ENCODE measurements around the gene TBC1D3I.
"Not testable (repeated sequence)": the region's sequence is repeated elsewhere in the genome, so short reads cannot be mapped to it uniquely, and the experiment has no call there.

The TBC1D3I gene

GRCh38 chr17:36211484-36212271 lies 52.7 kb downstream of the TBC1D3I start:
- H3K4me3 ChIP-seq (replicated peaks; ENCODE audit: insufficient read depth, low read length) = not testable (repeated sequence)

DNA sequence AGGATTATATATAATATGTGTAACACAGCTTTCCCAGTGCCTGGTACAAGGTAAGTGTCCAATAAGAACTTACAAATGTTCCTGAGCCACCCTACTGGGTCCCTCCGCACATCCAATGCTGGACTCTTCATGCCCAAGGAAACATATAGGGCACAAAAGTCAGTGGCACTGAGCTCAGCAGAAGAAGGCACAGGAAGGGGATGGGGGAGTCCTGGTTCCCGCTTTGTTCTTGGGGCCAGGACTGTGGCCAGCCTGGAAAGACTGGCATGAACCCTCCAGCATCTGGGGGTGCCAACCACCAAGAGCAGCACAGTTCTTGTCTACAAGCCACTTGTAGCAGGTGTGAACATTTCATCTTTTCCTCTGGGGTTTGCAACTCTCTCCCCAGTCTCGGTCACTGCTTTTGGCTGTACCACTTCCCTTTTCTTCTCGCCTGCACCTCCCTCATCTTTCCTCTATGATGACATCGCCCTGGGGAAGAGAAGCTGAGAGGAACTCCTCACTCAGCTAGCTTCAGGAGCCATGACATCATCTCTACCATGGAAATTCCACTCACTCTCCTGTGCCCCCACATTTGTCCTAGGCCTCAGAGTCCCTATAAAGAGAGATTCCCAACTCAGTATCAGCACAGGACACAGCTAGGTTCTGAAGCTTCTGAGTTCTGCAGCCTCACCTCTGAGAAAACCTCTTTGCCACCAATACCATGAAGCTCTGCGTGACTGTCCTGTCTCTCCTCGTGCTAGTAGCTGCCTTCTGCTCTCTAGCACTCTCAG lies 53.7 kb downstream of the TBC1D3I start, which contains the start of gene CCL4L2:
Gene CCL4L2, plus strand, starts transcription at position 625 of the 773 bp plus-strand sequence.
- DNase-seq (ENCODE audit: low read depth in 1 of 2, low spot score in 1 of 2) = peak in 1 of 2 experiments; percentile 64
- not testable (repeated sequence) for H3K4me3 ChIP-seq (replicated peaks; ENCODE audit: insufficient read depth, low read length); H3K27me3 ChIP-seq (ENCODE audit: insufficient read depth, poor library complexity, severe bottlenecking)
- H3K27ac ChIP-seq (replicated peaks) = peak within 1 kb of the TSS; percentile 61
- peak; percentile 84 for TF ChIP-seq SPI1 (IDR thresholded peaks at IDR 0.05; ENCODE audit: borderline replicate concordance, low read depth)

More at GRCh38 chr17:36211484-36212271, 52.7 kb downstream of the TBC1D3I start:
- peak overlapping the region; percentile 41 for H3K27ac ChIP-seq (replicated peaks)
- H3K27me3 ChIP-seq (ENCODE audit: insufficient read depth, poor library complexity, severe bottlenecking); DNase-seq (ENCODE audit: low read depth in 1 of 2, low spot score in 1 of 2): not testable (repeated sequence)

DNA sequence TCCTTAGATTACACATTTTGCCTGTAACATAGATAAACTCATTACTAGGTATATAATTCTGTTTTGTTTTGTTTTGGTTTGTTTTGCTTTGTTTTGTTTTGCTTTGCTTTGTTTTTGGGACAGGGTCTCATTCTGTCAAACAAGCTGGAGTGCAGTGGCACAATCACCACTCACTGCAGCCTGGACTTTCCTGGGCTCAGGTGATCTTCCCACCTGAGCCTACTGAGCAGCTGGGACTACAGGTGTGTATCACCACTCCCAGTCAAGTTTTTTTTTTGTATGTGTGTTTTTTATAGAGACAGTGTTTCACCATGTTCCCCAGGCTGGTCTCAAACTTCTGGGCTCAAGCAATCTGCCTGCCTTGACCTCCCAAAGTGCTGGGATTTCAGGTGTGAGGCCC lies 54.8 kb downstream of the TBC1D3I start:
- H3K4me3 ChIP-seq (replicated peaks; ENCODE audit: insufficient read depth, low read length) = no peak overlapping the region
- no peaks in the 10 kb centered on the region for H3K27me3 ChIP-seq (ENCODE audit: insufficient read depth, poor library complexity, severe bottlenecking)
- no peak for DNase-seq (ENCODE audit: low read depth in 1 of 2, low spot score in 1 of 2)
- TF ChIP-seq, protein P1, sequence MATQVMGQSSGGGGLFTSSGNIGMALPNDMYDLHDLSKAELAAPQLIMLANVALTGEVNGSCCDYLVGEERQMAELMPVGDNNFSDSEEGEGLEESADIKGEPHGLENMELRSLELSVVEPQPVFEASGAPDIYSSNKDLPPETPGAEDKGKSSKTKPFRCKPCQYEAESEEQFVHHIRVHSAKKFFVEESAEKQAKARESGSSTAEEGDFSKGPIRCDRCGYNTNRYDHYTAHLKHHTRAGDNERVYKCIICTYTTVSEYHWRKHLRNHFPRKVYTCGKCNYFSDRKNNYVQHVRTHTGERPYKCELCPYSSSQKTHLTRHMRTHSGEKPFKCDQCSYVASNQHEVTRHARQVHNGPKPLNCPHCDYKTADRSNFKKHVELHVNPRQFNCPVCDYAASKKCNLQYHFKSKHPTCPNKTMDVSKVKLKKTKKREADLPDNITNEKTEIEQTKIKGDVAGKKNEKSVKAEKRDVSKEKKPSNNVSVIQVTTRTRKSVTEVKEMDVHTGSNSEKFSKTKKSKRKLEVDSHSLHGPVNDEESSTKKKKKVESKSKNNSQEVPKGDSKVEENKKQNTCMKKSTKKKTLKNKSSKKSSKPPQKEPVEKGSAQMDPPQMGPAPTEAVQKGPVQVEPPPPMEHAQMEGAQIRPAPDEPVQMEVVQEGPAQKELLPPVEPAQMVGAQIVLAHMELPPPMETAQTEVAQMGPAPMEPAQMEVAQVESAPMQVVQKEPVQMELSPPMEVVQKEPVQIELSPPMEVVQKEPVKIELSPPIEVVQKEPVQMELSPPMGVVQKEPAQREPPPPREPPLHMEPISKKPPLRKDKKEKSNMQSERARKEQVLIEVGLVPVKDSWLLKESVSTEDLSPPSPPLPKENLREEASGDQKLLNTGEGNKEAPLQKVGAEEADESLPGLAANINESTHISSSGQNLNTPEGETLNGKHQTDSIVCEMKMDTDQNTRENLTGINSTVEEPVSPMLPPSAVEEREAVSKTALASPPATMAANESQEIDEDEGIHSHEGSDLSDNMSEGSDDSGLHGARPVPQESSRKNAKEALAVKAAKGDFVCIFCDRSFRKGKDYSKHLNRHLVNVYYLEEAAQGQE (IDR thresholded peaks at IDR 0.05; ENCODE audit: insufficient replicate concordance, low read depth) = no peak
- TF ChIP-seq, protein P2, sequence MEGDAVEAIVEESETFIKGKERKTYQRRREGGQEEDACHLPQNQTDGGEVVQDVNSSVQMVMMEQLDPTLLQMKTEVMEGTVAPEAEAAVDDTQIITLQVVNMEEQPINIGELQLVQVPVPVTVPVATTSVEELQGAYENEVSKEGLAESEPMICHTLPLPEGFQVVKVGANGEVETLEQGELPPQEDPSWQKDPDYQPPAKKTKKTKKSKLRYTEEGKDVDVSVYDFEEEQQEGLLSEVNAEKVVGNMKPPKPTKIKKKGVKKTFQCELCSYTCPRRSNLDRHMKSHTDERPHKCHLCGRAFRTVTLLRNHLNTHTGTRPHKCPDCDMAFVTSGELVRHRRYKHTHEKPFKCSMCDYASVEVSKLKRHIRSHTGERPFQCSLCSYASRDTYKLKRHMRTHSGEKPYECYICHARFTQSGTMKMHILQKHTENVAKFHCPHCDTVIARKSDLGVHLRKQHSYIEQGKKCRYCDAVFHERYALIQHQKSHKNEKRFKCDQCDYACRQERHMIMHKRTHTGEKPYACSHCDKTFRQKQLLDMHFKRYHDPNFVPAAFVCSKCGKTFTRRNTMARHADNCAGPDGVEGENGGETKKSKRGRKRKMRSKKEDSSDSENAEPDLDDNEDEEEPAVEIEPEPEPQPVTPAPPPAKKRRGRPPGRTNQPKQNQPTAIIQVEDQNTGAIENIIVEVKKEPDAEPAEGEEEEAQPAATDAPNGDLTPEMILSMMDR (IDR thresholded peaks at IDR 0.05; ENCODE audit: insufficient read depth, low read length) = no peak
- TF ChIP-seq POLR2AphosphoS5 (IDR thresholded peaks at IDR 0.05; ENCODE audit: low read depth) (no peak), GABPA (IDR thresholded peaks at IDR 0.05; ENCODE audit: low read depth) (no peak), SPI1 (IDR thresholded peaks at IDR 0.05; ENCODE audit: borderline replicate concordance, low read depth) (no peak)
- no peak overlapping the region for H3K27ac ChIP-seq (replicated peaks)

- not testable (repeated sequence) for H3K4me3 ChIP-seq (replicated peaks; ENCODE audit: insufficient read depth, low read length); H3K27me3 ChIP-seq (ENCODE audit: insufficient read depth, poor library complexity, severe bottlenecking); DNase-seq (ENCODE audit: low read depth in 1 of 2, low spot score in 1 of 2); H3K27ac ChIP-seq (replicated peaks)
Observed at GRCh38 chr17:36207383-36207782, 57.0 kb downstream of the TBC1D3I start.

- not testable (repeated sequence) for DNase-seq (ENCODE audit: low read depth in 1 of 2, low spot score in 1 of 2); H3K4me3 ChIP-seq (replicated peaks; ENCODE audit: insufficient read depth, low read length); H3K27ac ChIP-seq (replicated peaks); H3K27me3 ChIP-seq (ENCODE audit: insufficient read depth, poor library complexity, severe bottlenecking)
Observed at GRCh38 chr17:36206486-36206821, 57.9 kb downstream of the TBC1D3I start.

DNA sequence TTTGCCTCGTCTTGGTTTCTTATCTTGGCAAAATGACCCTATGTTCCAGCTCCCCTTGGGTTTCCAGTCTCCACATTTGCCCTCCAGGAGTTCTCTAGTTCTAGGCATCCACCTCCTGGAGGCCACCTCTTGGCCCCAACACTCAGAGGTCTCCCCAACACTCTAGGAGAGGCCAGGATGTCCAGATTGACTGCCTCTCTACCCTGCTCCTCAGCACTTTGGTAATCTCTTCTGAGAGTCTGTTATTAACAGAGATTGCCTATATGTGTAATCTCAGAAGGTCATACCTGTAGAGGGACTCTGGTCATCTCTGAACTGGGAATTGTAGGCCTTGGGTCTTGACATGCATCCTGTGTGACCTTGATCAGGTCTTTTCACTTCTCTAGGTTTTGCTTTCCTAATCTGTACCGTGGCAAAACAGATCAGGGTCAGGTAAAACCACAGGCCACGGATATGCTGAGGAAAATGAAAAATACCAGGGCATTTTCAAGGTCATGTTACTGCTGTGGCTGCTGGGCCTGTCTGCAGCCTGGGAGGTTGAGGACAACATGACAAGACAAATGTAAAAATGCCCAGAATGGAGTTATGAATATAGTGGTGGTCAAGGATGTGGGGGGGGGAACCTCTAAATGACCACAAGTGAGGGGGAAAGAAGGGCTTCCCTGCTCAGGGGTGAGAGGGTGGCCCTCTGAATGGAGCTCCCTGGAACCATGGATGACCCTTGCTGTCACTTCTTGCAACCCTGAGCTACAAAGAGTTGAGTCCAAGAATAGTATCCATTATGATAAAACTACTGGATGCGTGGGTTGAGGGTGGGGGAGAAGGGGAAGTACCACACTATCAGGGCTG lies 58.5 kb downstream of the TBC1D3I start:
- no peak overlapping the region for H3K27ac ChIP-seq (replicated peaks)
- H3K27me3 ChIP-seq (ENCODE audit: insufficient read depth, poor library complexity, severe bottlenecking) = no peaks in the 10 kb centered on the region
- no peak for TF ChIP-seq GABPA (IDR thresholded peaks at IDR 0.05; ENCODE audit: low read depth)
- TF ChIP-seq, protein P2 (IDR thresholded peaks at IDR 0.05; ENCODE audit: insufficient read depth, low read length) = no peak
- TF ChIP-seq SPI1 (IDR thresholded peaks at IDR 0.05; ENCODE audit: borderline replicate concordance, low read depth) = no peak
- TF ChIP-seq, protein P1 (IDR thresholded peaks at IDR 0.05; ENCODE audit: insufficient replicate concordance, low read depth) = no peak
- TF ChIP-seq POLR2AphosphoS5 (IDR thresholded peaks at IDR 0.05; ENCODE audit: low read depth) = no peak
- H3K4me3 ChIP-seq (replicated peaks; ENCODE audit: insufficient read depth, low read length) = no peak overlapping the region
- DNase-seq (ENCODE audit: low read depth in 1 of 2, low spot score in 1 of 2) = no peak

Measured in HL-60 (cell line).